Neural progenitor cell (in vitro differentiated cells): Measurements from ENCODE around the gene C17orf78. TPM values are rescaled to one million over a fixed set of nuclear protein-coding genes. Genes with fewer than 3 reads are reported as not detected.

Experiments
- DNase-seq: peaks from one replicate; pipeline ENCODE4 v3.0.0-alpha.2; 2016; ENCODE audit warnings: low spot score
- H2AFZ ChIP-seq: fragments of 200-600 bp; sonication (generic); replicated peaks from 2 replicates; pipeline ENCODE4 v1.6.1; 2016; ENCODE audit warnings: antibody characterized with exemption
- H3F3A ChIP-seq: fragments of 200-600 bp; sonication (generic); 2 replicates; pipeline ENCODE4 v1.6.1; 2016; ENCODE audit warnings: antibody characterized with exemption, low read depth
- H3K27ac ChIP-seq: fragments of 200-600 bp; sonication (generic); 2 replicates; pipeline ENCODE4 v1.5.1; 2016; ENCODE audit warnings: mild to moderate bottlenecking
- H3K27me3 ChIP-seq: fragments of 200-600 bp; sonication (generic); 2 replicates; pipeline ENCODE4 v1.6.1; 2016; ENCODE audit warnings: mild to moderate bottlenecking, moderate library complexity
- H3K36me3 ChIP-seq: fragments of 200-600 bp; sonication (generic); 2 replicates; pipeline ENCODE4 v1.5.1; 2016
- H3K4me1 ChIP-seq: fragments of 200-600 bp; sonication (generic); 2 replicates; pipeline ENCODE4 v1.6.1; 2016; ENCODE audit warnings: mixed run types
- H3K4me2 ChIP-seq: fragments of 200-600 bp; sonication (generic); 2 replicates; pipeline ENCODE4 v1.6.1; 2016
- H3K4me3 ChIP-seq: fragments of 200-600 bp; sonication (generic); 2 replicates; pipeline ENCODE4 v1.5.1; 2016
- H3K79me2 ChIP-seq: fragments of 200-600 bp; sonication (generic); 2 replicates; pipeline ENCODE4 v1.6.1; 2016; ENCODE audit warnings: low read depth
- H3K9ac ChIP-seq: fragments of 200-600 bp; sonication (generic); 2 replicates; pipeline ENCODE4 v1.6.1; 2016
- H3K9me3 ChIP-seq: fragments of 200-600 bp; sonication (generic); 2 replicates; pipeline ENCODE4 v1.5.1; 2016; ENCODE audit warnings: low read depth
- H4K20me1 ChIP-seq: fragments of 200-600 bp; sonication (generic); 2 replicates; pipeline ENCODE4 v1.6.1; 2016; ENCODE audit warnings: low read depth
- H3K27ac Mint-ChIP-seq: 3 replicates; pipeline ENCODE4 v1.8.0; 2021; ENCODE audit warnings: mixed read lengths
- H3K27me3 Mint-ChIP-seq: 2 replicates; pipeline ENCODE4 v1.8.0; 2022; ENCODE audit warnings: low read depth, mild to moderate bottlenecking, inconsistent platforms, moderate library complexity, mixed read lengths; ENCODE audit not compliant: insufficient read depth
- H3K36me3 Mint-ChIP-seq: 3 replicates; pipeline ENCODE4 v1.8.0; 2021; ENCODE audit warnings: mixed read lengths
- H3K4me1 Mint-ChIP-seq: 3 replicates; pipeline ENCODE4 v1.8.0; 2021; ENCODE audit warnings: mixed read lengths
- H3K4me3 Mint-ChIP-seq: 3 replicates; pipeline ENCODE4 v1.8.0; 2021; ENCODE audit warnings: mild to moderate bottlenecking, moderate library complexity, mixed read lengths
- H3K9me3 Mint-ChIP-seq: 3 replicates; pipeline ENCODE4 v1.8.0; 2020; ENCODE audit warnings: mixed read lengths
- CTCF ChIP-seq: fragments of 200-600 bp; sonication (generic); IDR thresholded peaks from 2 replicates; pipeline ENCODE4 v1.5.1; 2017; ENCODE audit warnings: antibody characterized with exemption, mild to moderate bottlenecking
- EZH2 ChIP-seq: fragments of 200-600 bp; sonication (generic); IDR thresholded peaks from 2 replicates; pipeline ENCODE4 v1.6.1; 2017; ENCODE audit warnings: antibody characterized with exemption, mild to moderate bottlenecking, moderate library complexity
- EZH2phosphoT487 ChIP-seq: fragments of 200-600 bp; sonication (generic); IDR thresholded peaks from 2 replicates; pipeline ENCODE4 v1.6.1; 2017; ENCODE audit warnings: antibody characterized with exemption
- total RNA-seq: library from RNA; depleted of rRNA; stranded (reverse); fragments of >200 nt; gene quantifications from 2 replicates; pipeline ENCODE4 v1.2.3, GENCODE V29; 2015; ENCODE audit warnings: low replicate concordance

The C17orf78 gene
- total RNA-seq, 1 donor from 2014 or later, result not detected

DNA sequence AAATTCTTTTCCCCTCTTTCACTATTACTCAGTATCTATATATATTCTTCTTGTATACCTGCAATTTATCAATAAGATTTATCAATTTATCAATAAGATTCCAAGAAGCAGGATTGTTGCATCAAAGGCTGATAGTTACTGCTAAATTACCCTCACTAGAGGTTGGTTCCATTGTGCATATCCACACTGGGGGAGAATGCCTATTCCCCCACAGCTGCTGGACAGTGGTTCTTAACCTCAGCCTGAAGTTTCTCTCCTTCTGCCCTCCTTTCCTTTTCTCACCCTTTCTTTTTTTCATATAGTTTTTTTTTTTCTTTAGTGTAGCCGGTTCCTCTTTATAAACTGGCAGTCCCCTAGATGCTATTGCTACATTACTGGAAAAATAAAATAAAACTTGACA, 6.3 kb downstream of the C17orf78 start:
- no peak overlapping the region for H3K27ac Mint-ChIP-seq
- no peak overlapping the region for H3K27ac ChIP-seq
- H3K4me3 ChIP-seq, result no peak overlapping the region
- no peaks in the 10 kb centered on the region for H3K4me1 Mint-ChIP-seq
- no peak for DNase-seq
- no peak overlapping the region for H2AFZ ChIP-seq
- H4K20me1 ChIP-seq, result no peaks in the 10 kb centered on the region
- no peaks in the 10 kb centered on the region for H3K27me3 ChIP-seq
- no peaks in the 10 kb centered on the region for H3K9me3 ChIP-seq
- H3K79me2 ChIP-seq, result no peaks in the 10 kb centered on the region
- H3K36me3 Mint-ChIP-seq, result no peaks in the 10 kb centered on the region
- no peaks in the 10 kb centered on the region for H3F3A ChIP-seq
- no peak overlapping the region for H3K9ac ChIP-seq
- no peak overlapping the region for H3K4me3 Mint-ChIP-seq
- TF ChIP-seq EZH2, result no peak
- no peak for TF ChIP-seq EZH2phosphoT487
- TF ChIP-seq CTCF, result no peak
- H3K36me3 ChIP-seq, result no peaks in the 10 kb centered on the region
- no peaks in the 10 kb centered on the region for H3K9me3 Mint-ChIP-seq
- H3K27me3 Mint-ChIP-seq, result peaks cover 3% of the 10 kb centered on the region
- no peaks in the 10 kb centered on the region for H3K4me1 ChIP-seq
- no peak overlapping the region for H3K4me2 ChIP-seq

DNA sequence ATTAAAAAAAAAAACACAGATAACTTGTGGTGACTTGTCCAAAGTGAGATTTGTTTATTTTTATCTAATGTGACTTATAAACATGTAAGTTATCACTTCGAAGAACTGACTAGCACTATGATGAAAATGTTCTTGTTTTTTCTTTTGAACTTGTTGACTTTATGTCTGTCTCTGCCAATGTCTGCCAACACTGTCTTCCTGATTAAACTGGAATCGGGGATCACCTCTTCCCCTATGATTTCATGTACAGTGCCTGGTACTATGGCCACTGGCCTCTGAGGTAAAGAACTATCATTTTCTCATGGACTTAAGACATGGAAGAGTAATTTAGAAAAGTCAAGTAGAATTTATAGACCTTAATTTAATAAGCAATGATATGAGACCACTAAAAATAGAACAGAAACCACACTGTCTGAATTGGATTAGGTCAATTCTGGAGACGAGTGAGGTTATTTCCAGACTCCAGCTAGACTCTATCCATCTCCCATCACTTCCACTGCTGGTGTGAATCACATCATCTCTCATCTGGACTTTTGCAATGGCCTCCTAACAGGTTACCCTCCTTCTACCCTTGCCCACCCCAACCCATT, 8.9 kb downstream of the C17orf78 start:
- H3K4me3 Mint-ChIP-seq, result no peak overlapping the region
- no peak overlapping the region for H3K9ac ChIP-seq
- H3K36me3 Mint-ChIP-seq, result no peaks in the 10 kb centered on the region
- no peak overlapping the region for H3K27ac ChIP-seq
- H3K9me3 Mint-ChIP-seq, result no peaks in the 10 kb centered on the region
- H3K9me3 ChIP-seq, result no peaks in the 10 kb centered on the region
- no peak overlapping the region for H3K4me3 ChIP-seq
- no peak overlapping the region for H3K4me2 ChIP-seq
- H3K27me3 Mint-ChIP-seq, result no peaks in the 10 kb centered on the region
- no peak for DNase-seq
- no peaks in the 10 kb centered on the region for H3F3A ChIP-seq
- no peak overlapping the region for H3K27ac Mint-ChIP-seq
- H4K20me1 ChIP-seq, result no peaks in the 10 kb centered on the region
- no peaks in the 10 kb centered on the region for H3K36me3 ChIP-seq
- H2AFZ ChIP-seq, result no peak overlapping the region
- no peaks in the 10 kb centered on the region for H3K4me1 Mint-ChIP-seq
- H3K27me3 ChIP-seq, result no peaks in the 10 kb centered on the region
- TF ChIP-seq CTCF, result no peak
- TF ChIP-seq EZH2phosphoT487, result no peak
- TF ChIP-seq EZH2, result no peak
- no peaks in the 10 kb centered on the region for H3K4me1 ChIP-seq
- no peaks in the 10 kb centered on the region for H3K79me2 ChIP-seq

- Mint-ChIP-seq H3K4me3 (no peak overlapping the region), H3K4me1 (no peaks in the 10 kb centered on the region), H3K36me3 (no peaks in the 10 kb centered on the region), H3K27me3 (no peaks in the 10 kb centered on the region), H3K9me3 (no peaks in the 10 kb centered on the region), H3K27ac (no peak overlapping the region)
- no peaks in the 10 kb centered on the region for H3K9me3 ChIP-seq
- no peaks in the 10 kb centered on the region for H3K79me2 ChIP-seq
- no peak for DNase-seq
- no peaks in the 10 kb centered on the region for H3K4me1 ChIP-seq
- H3K4me2 ChIP-seq, result no peak overlapping the region
- H3F3A ChIP-seq, result no peaks in the 10 kb centered on the region
- H4K20me1 ChIP-seq, result no peaks in the 10 kb centered on the region
- H3K27ac ChIP-seq, result no peak overlapping the region
- no peaks in the 10 kb centered on the region for H3K36me3 ChIP-seq
- no peak overlapping the region for H2AFZ ChIP-seq
- no peaks in the 10 kb centered on the region for H3K27me3 ChIP-seq
- no peak overlapping the region for H3K4me3 ChIP-seq
- H3K9ac ChIP-seq, result no peak overlapping the region
- no peak for TF ChIP-seq EZH2phosphoT487
- TF ChIP-seq EZH2, result no peak
- TF ChIP-seq CTCF, result no peak
Observed at GRCh38 chr17:37385474-37385990, 9.7 kb downstream of the C17orf78 start.
